GM18499 (cell line): ENCODE measurements around the gene JAM3.

Source experiments
- ATAC-seq: cut with Tn5 transposase; IDR thresholded peaks from one replicate; pipeline ENCODE4 v1.9.1; 2021; ENCODE audit warnings: moderate number of reproducible peaks; ENCODE audit not compliant: insufficient read depth, unreplicated experiment

Gene JAM3

GRCh38 chr11:134140961-134141490 is 72.2 kb downstream of the JAM3 start:
- ATAC-seq, result no peak

- no peak for ATAC-seq
These were observed 73.7 kb downstream of the JAM3 start for GRCh38 chr11:134142536-134142935.

GRCh38 chr11:134143801-134144200 is 74.9 kb downstream of the JAM3 start:
- ATAC-seq, result no peak

GRCh38 chr11:134144744-134145143 is 75.9 kb downstream of the JAM3 start:
- ATAC-seq, result no peak

GRCh38 chr11:134145715-134146114 is 76.8 kb downstream of the JAM3 start:
- ATAC-seq, result no peak

DNA sequence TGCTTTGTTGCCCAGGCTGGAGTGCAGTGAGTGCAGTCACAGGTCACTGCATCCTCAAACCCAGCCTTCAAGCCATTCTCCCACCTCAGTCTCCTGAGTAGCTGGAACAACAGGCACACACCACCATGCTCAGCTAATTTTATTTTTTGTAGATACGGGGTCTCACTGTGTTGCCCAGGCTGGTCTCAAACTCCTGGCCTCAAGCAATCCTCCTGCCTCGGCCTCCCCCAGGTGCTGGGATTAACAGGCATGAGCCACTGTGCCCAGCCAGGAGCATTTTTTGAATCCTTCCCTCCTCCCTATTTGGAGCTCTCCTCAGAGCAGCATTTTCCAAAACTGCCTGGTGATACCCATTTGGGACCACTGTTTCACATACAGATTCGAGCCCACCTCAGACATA is 77.7 kb downstream of the JAM3 start:
- ATAC-seq, result no peak

DNA sequence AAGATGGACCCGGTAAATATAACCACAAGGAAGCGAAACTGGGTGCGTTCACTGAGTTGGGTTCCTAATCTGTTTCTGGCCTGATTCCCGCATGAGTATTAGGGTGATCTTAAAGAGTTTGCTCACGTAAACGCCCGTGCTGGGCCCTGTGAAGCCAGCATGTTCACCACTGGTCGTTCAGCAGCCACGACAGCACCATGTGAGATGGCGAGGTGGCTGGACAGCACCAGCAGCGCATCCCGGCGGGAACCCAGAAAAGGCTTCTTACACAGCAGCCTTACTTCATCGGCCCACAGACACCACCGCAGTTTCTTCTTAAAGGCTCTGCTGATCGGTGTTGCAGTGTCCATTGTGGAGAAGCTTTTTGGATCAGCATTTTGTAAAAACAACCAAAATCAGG is 80.5 kb downstream of the JAM3 start:
- no peak for ATAC-seq

DNA sequence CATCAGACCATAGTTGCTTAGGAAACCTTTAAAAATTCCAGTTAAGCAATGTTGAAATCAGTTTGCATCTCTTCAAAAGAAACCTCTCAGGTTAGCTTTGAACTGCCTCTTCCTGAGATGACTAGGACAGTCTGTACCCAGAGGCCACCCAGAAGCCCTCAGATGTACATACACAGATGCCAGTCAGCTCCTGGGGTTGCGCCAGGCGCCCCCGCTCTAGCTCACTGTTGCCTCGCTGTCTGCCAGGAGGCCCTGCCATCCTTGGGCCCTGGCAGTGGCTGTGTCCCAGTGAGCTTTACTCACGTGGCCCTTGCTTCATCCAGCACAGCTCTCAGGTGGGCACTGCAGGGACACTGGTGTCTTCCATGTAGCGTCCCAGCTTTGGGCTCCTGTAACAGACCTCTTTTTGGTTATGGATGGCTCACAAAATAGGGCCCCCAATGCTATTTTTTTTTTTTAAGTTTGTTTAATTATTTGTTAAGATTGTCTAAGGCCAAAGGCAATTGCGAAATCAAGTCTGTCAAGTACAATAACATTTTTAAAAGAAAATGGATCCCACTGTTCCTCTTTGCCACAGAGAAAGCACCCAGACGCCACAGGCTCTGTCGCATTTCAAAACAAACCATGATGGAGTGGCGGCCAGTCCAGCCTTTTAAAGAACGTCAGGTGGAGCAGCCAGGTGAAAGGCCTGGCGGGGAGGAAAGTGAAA is 81.5 kb downstream of the JAM3 start:
- no peak for ATAC-seq

DNA sequence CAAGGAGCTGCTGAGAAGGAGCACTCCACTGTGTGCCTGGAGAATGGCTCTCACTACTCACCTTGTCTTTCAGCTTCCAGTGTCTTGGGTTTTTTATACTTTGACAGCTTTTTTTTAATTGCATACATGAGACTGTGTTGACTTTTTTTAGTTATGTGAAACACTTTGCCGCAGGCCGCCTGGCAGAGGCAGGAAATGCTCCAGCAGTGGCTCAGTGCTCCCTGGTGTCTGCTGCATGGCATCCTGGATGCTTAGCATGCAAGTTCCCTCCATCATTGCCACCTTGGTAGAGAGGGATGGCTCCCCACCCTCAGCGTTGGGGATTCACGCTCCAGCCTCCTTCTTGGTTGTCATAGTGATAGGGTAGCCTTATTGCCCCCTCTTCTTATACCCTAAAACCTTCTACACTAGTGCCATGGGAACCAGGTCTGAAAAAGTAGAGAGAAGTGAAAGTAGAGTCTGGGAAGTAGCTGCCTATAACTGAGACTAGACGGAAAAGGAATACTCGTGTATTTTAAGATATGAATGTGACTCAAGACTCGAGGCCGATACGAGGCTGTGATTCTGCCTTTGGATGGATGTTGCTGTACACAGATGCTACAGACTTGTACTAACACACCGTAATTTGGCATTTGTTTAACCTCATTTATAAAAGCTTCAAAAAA is 82.3 kb downstream of the JAM3 start:
- ATAC-seq, result no peak

- no peak for ATAC-seq
These were observed 83.8 kb downstream of the JAM3 start for GRCh38 chr11:134152696-134153095.

GRCh38 chr11:134153147-134153905 is 84.5 kb downstream of the JAM3 start:
- ATAC-seq, result no peak

- no peak for ATAC-seq
These were observed 85.6 kb downstream of the JAM3 start for GRCh38 chr11:134154441-134154840.

DNA sequence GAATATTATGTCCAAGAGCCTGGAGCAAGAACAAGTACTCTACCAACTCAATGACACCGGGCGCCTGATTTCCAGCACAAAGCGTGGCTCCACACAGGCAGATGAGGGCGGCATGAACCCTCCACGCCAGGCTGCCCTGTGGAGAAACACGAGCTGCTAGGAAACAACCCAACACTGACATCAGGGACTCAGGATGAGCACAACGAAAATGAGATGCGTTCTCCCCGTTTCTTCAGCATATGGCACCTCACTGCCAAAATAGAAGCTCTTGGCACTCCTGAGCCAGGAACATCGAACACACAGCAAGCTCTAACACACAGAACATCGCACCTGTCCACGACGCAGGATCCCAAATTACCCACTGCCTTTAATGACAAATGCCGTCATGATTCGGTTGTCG is 86.6 kb downstream of the JAM3 start:
- ATAC-seq, result no peak

GRCh38 chr11:134155946-134156865 is 87.3 kb downstream of the JAM3 start:
- ATAC-seq, result no peak

- no peak for ATAC-seq
These were observed 88.6 kb downstream of the JAM3 start for GRCh38 chr11:134157451-134157850.

- no peak for ATAC-seq
These were observed 89.2 kb downstream of the JAM3 start for GRCh38 chr11:134158023-134158422.

DNA sequence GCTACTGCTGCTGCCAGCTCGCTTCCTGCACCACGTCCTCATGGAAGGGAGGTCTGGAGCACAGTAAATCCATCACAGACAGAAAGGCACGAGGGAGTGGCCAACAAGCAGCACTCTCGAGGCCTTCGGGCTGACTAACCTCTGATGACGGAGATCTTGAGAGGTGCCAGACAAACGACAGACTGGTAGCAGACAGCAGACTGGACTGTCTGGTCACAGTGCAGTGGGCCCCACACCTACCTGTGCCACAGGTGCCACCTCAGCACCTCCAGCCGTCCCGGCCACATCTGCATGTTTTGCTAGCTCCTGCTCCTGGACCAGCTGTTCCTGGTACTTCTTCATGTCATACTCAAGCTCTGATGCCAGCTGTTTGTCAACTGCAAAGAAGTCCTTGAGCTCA is 90.8 kb downstream of the JAM3 start:
- ATAC-seq, result no peak

DNA sequence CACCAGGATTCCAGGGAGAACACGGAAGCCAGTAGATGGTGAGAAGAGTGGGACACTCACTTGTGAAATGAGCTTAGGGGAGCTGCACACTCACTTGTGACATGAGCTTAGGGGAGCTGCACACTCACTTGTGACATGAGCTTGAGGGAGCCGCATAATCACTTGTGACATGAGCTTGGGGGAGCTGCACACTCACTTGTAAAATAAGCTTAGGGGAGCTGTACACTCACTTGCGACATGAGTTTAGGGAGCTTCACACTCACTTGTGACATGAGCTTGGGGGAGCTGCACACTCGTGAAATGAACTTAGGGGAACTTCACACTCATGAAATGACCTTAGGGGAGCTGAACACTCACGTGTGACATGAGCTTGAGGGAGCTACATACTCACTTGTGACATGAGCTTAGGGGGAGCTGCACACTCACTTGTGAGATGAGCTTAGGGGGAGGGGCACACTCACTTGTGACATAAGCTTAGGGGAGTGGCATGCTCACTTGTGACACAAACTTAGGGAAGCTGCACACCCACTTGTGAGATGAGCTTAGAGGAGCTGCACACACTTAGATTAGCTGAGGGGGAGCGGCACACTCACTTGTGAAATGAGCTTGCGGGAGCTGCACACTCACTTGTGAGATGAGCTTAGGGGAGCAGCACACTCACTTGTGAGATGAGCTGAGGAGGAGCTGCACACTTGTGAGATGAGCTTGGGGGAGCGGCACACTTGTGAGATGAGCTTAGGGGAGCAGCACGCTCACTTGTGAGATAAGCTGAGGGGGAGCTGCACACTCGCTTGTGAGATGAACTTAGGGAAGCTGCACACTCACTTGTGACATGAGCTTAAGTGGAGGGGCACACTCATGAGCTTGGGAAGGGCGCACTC is 95.9 kb downstream of the JAM3 start:
- ATAC-seq, result no peak
